Central memory CD4-positive, alpha-beta T cell (primary cell): Measurements from ENCODE around the gene JAML.
A peak's percentile ranks its signal among the peaks of the same experiment; 100 is the strongest.

ENCODE experiments used
- DNase-seq: peaks from one replicate; pipeline ENCODE4 v3.0.0; 2022

Gene JAML

GRCh38 chr11:118239509-118240205, 14.8 kb upstream of the JAML start:
- no peak for DNase-seq

GRCh38 chr11:118238929-118239328, 14.1 kb upstream of the JAML start:
- DNase-seq, result no peak

GRCh38 chr11:118238421-118238820, 13.6 kb upstream of the JAML start:
- DNase-seq, result no peak

GRCh38 chr11:118236170-118236569, 11.4 kb upstream of the JAML start:
- DNase-seq, result no peak

GRCh38 chr11:118234833-118235232, 10.0 kb upstream of the JAML start:
- DNase-seq, result no peak

- no peak for DNase-seq
Observed at GRCh38 chr11:118233850-118234249, 9.0 kb upstream of the JAML start.

GRCh38 chr11:118233377-118233776, 8.6 kb upstream of the JAML start:
- no peak for DNase-seq

GRCh38 chr11:118232659-118233058, 7.8 kb upstream of the JAML start:
- no peak for DNase-seq

- no peak for DNase-seq
Observed at GRCh38 chr11:118231461-118231860, 6.7 kb upstream of the JAML start.

GRCh38 chr11:118230088-118230487, 5.3 kb upstream of the JAML start:
- DNase-seq, result peak; percentile 75

- DNase-seq, result no peak
Observed at GRCh38 chr11:118229274-118229847, 4.5 kb upstream of the JAML start.

GRCh38 chr11:118227865-118228785, 3.3 kb upstream of the JAML start:
- DNase-seq, result peak; percentile 57

- no peak for DNase-seq
Observed at GRCh38 chr11:118226781-118227180, 2.0 kb upstream of the JAML start.

- no peak for DNase-seq
Observed at GRCh38 chr11:118226296-118226695, 1.5 kb upstream of the JAML start.

- peak; percentile 26 for DNase-seq
Observed at GRCh38 chr11:118223992-118224391, 819 bp downstream of the JAML start.

- no peak for DNase-seq
Observed at GRCh38 chr11:118223570-118223969, 1.2 kb downstream of the JAML start.

- DNase-seq, result no peak
Observed at GRCh38 chr11:118222437-118222836, 2.4 kb downstream of the JAML start.

GRCh38 chr11:118221419-118221818, 3.4 kb downstream of the JAML start:
- no peak for DNase-seq

- DNase-seq, result no peak
Observed at GRCh38 chr11:118219732-118220131, 5.1 kb downstream of the JAML start.

GRCh38 chr11:118219244-118219643, 5.6 kb downstream of the JAML start:
- no peak for DNase-seq

- peak; percentile 25 for DNase-seq
Observed at GRCh38 chr11:118217575-118217974, 7.2 kb downstream of the JAML start.

- DNase-seq, result peak; percentile 45
Observed at GRCh38 chr11:118216621-118217481, 8.0 kb downstream of the JAML start.

GRCh38 chr11:118215765-118216164, 9.0 kb downstream of the JAML start:
- DNase-seq, result no peak
